ENCODE data around the gene EYA4.

- TF ChIP-seq CTCF (IDR thresholded peaks at IDR 0.05) (no peak), POLR2A (IDR thresholded peaks at IDR 0.05) (no peak)
These were observed 38.4 kb upstream of the EYA4 start for GRCh38 chr6:133202610-133203343.

All from breast epithelium (tissue), 3 donors.